Prostate gland (tissue), 2 donors: ENCODE data around the gene NPTN. TPM values are rescaled to one million over a fixed set of nuclear protein-coding genes. Genes with fewer than 3 reads are reported as not detected.

ENCODE experiments used
- DNase-seq: peaks from one replicate; pipeline ENCODE4 v3.0.0-alpha.2; 2019; ENCODE audit warnings: low spot score
- H3K27ac ChIP-seq, 2 donors: fragments of 200-600 bp; sonication (generic); 2 replicates each; pipeline ENCODE4 v1.5.1; 2017 to 2019
- H3K27me3 ChIP-seq: fragments of 200-600 bp; sonication (generic); replicated peaks from 2 replicates; pipeline ENCODE4 v1.5.1; 2019; ENCODE audit not compliant: insufficient read depth
- H3K36me3 ChIP-seq, 2 donors: fragments of 200-600 bp; sonication (generic); 1 replicate in 1 of 2; 2 replicates in 1 of 2; pipeline versions ENCODE4 v1.5.1 to v1.8.1; 2017 to 2019
- H3K4me1 ChIP-seq: fragments of 200-600 bp; sonication (generic); replicated peaks from 2 replicates; pipeline ENCODE4 v1.5.1; 2019
- H3K4me3 ChIP-seq, 2 donors: fragments of 200-600 bp; sonication (generic); 2 replicates each; pipeline ENCODE4 v1.5.1; 2017 to 2019
- H3K9me3 ChIP-seq: fragments of 200-600 bp; sonication (generic); 2 replicates; pipeline ENCODE4 v1.5.1; 2017
- POLR2A ChIP-seq: fragments of 450-650 bp; IDR thresholded peaks from one replicate; pipeline ENCODE4 v1.6.1; 2016; ENCODE audit warnings: antibody characterized with exemption, mild to moderate bottlenecking
- POLR2AphosphoS5 ChIP-seq: sonication (generic); formaldehyde crosslinking; IDR thresholded peaks from one replicate; pipeline ENCODE4 v1.6.1; 2017; ENCODE audit warnings: antibody characterized with exemption
- WGBS: methylation state at CpG from one replicate; pipeline ENCODE4 v1.1.5; 2018; 5-methylcytosine and 5-hydroxymethylcytosine counted together
- intact Hi-C: fragments of 100-400 bp; cut with DNase I; formaldehyde crosslinking; loops from one replicate; pipeline ENCODE4 v1.14.2; 2022
- total RNA-seq, 2 donors: library from RNA; depleted of rRNA; stranded (reverse); fragments of >200 nt; gene quantifications; one replicate each; pipeline ENCODE4 v1.1.0, GENCODE V29; 2016
- TF ChIP-seq, protein P1 (sequence below), 4 experiments: fragments of 200-600 bp in 2 of 4; fragments of 450-650 bp in 2 of 4; sonication (generic) in 2 of 4; IDR thresholded peaks; 1 replicate in 3 of 4; 2 replicates in 1 of 4; pipeline ENCODE4 v1.5.1; 2016 to 2019; ENCODE audit warnings: antibody characterized with exemption in 4 of 4, mild to moderate bottlenecking in 2 of 4, moderate library complexity in 2 of 4

The NPTN gene
- total RNA-seq, 2 donors from 2014 or later = 147 to 266 TPM

DNA sequence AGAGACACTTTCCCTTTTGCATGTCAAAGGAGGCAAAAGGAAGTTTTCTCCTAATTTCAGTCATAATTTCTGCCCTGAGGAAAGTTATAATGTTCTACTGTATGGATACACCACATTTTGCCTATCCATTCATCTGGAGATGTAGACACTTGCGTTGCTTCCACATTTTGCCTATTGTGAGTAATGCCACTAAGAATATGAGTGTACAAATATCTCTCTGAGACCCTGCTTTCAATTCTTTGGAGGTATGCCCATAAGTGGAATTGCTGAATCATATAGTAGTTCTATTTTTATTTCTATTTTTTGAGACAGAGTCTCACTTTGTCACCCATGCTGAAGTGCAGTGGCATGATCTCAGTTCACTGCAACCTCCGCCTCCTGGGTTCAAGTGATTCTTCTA lies 47.4 kb upstream of the NPTN start:
- no peak for TF ChIP-seq POLR2A
- TF ChIP-seq, protein P1, sequence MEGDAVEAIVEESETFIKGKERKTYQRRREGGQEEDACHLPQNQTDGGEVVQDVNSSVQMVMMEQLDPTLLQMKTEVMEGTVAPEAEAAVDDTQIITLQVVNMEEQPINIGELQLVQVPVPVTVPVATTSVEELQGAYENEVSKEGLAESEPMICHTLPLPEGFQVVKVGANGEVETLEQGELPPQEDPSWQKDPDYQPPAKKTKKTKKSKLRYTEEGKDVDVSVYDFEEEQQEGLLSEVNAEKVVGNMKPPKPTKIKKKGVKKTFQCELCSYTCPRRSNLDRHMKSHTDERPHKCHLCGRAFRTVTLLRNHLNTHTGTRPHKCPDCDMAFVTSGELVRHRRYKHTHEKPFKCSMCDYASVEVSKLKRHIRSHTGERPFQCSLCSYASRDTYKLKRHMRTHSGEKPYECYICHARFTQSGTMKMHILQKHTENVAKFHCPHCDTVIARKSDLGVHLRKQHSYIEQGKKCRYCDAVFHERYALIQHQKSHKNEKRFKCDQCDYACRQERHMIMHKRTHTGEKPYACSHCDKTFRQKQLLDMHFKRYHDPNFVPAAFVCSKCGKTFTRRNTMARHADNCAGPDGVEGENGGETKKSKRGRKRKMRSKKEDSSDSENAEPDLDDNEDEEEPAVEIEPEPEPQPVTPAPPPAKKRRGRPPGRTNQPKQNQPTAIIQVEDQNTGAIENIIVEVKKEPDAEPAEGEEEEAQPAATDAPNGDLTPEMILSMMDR (IDR thresholded peaks at IDR 0.05) = no peak
- TF ChIP-seq POLR2AphosphoS5 = no peak
- Histone ChIP-seq H3K27ac (no peak overlapping the region), H3K4me1 (no peaks in the 10 kb centered on the region), H3K9me3 (no peaks in the 10 kb centered on the region), H3K27me3 (no peaks in the 10 kb centered on the region), H3K36me3 (no peaks in the 10 kb centered on the region), H3K4me3 (no peak overlapping the region)
- 91% methylated on average over 2 of the region's 2 CpGs for WGBS
- intact Hi-C loops = loop anchor here (10.0 kb wide), 1 partner anchor 46 kb away; the partner anchor contains the start of gene NPTN
- no peak for DNase-seq

DNA sequence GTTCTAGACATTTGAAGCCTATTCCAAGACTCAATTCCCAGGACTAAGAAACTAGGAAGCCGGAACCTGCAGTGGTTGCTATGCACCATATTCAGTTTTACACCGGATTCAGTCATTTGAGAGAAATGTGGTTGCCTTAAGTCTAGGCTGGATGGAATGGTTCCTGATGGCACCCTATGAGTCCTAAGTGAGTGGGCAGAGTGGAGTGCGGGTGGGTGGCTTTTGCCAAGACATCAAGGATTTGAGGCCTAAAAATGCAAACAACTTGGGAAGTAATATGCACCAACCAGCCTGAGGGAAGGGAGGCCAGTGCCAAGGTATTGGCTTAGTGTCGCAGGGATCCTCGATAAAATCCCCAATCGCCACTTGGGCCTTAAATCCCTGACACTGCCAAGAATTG lies 46.8 kb upstream of the NPTN start:
- Histone ChIP-seq H3K27ac (no peak overlapping the region), H3K9me3 (no peaks in the 10 kb centered on the region), H3K4me3 (no peak overlapping the region), H3K4me1 (no peaks in the 10 kb centered on the region), H3K36me3 (no peaks in the 10 kb centered on the region), H3K27me3 (no peaks in the 10 kb centered on the region)
- TF ChIP-seq, protein P1 (IDR thresholded peaks at IDR 0.05) = no peak
- TF ChIP-seq POLR2AphosphoS5 (no peak), POLR2A (no peak)
- WGBS = 93% methylated on average over 6 of the region's 6 CpGs
- intact Hi-C loops = loop anchor here (10.0 kb wide), 1 partner anchor 45 kb away; the partner anchor contains the start of gene NPTN
- no peak for DNase-seq

DNA sequence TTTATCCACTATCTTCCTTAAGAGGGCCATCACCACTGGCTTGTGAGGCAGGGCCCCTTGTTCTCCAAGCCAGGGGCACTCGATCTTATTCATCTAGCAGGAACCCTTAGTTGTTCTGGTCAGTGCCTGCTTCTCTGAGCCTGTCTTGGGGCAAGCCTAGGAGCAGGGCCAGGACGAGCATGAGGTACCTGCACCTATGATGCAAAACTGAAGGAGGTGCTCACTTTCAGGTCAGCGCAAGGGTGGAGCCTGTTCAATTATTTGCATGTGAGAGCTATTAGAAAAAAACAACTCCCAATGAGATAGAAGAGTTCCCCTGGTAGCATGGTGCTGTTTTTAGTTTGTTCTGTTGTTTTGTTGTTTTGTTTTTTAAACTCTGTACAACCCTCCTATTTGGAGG lies 46.0 kb upstream of the NPTN start:
- no peak for DNase-seq
- TF ChIP-seq, protein P1 (IDR thresholded peaks at IDR 0.05) = no peak
- TF ChIP-seq POLR2AphosphoS5 (no peak), POLR2A (no peak)
- no peak overlapping the region for H3K27ac ChIP-seq
- no peaks in the 10 kb centered on the region for H3K36me3 ChIP-seq
- H3K27me3 ChIP-seq = no peaks in the 10 kb centered on the region
- WGBS = 89% methylated on average over 3 of the region's 3 CpGs
- no peaks in the 10 kb centered on the region for H3K9me3 ChIP-seq
- intact Hi-C loops = no loop called here
- no peaks in the 10 kb centered on the region for H3K4me1 ChIP-seq
- H3K4me3 ChIP-seq = no peak overlapping the region

- 93% methylated on average over 3 of the region's 3 CpGs for WGBS
- no peak for TF ChIP-seq POLR2A
- TF ChIP-seq POLR2AphosphoS5 = no peak
- TF ChIP-seq, protein P1 (IDR thresholded peaks at IDR 0.05) = no peak
- no peaks in the 10 kb centered on the region for H3K4me1 ChIP-seq
- no peak overlapping the region for H3K4me3 ChIP-seq
- DNase-seq = no peak
- no peaks in the 10 kb centered on the region for H3K27me3 ChIP-seq
- no peaks in the 10 kb centered on the region for H3K36me3 ChIP-seq
- no peak overlapping the region for H3K27ac ChIP-seq
- H3K9me3 ChIP-seq = no peaks in the 10 kb centered on the region
- intact Hi-C loops = no loop called here
Observed at GRCh38 chr15:73678498-73678897, 45.3 kb upstream of the NPTN start.

- no peak for DNase-seq
- 70% methylated on average over 2 of the region's 2 CpGs for WGBS
- H3K27ac ChIP-seq = no peak overlapping the region
- no peaks in the 10 kb centered on the region for H3K36me3 ChIP-seq
- intact Hi-C loops = loop anchor here (1.0 kb wide), 1 partner anchor 23 kb away; no protein-coding TSS in a partner anchor
- no peaks in the 10 kb centered on the region for H3K27me3 ChIP-seq
- no peaks in the 10 kb centered on the region for H3K9me3 ChIP-seq
- no peak overlapping the region for H3K4me3 ChIP-seq
- TF ChIP-seq, protein P1 (IDR thresholded peaks at IDR 0.05) = no peak
- no peak for TF ChIP-seq POLR2AphosphoS5
- TF ChIP-seq POLR2A = no peak
- H3K4me1 ChIP-seq = no peaks in the 10 kb centered on the region
Observed at GRCh38 chr15:73677733-73678132, 44.5 kb upstream of the NPTN start.
